HG03469 (cell line): ENCODE measurements around the gene CTAGE6.
"Not testable (repeated sequence)": the region's sequence is repeated elsewhere in the genome, so short reads cannot be mapped to it uniquely, and the experiment has no call there.

ENCODE experiments used
- ATAC-seq: cut with Tn5 transposase; IDR thresholded peaks from one replicate; pipeline ENCODE4 v1.9.1; 2021; ENCODE audit warnings: mild to moderate bottlenecking, moderate library complexity, moderate number of reproducible peaks; ENCODE audit not compliant: unreplicated experiment

The CTAGE6 gene

DNA sequence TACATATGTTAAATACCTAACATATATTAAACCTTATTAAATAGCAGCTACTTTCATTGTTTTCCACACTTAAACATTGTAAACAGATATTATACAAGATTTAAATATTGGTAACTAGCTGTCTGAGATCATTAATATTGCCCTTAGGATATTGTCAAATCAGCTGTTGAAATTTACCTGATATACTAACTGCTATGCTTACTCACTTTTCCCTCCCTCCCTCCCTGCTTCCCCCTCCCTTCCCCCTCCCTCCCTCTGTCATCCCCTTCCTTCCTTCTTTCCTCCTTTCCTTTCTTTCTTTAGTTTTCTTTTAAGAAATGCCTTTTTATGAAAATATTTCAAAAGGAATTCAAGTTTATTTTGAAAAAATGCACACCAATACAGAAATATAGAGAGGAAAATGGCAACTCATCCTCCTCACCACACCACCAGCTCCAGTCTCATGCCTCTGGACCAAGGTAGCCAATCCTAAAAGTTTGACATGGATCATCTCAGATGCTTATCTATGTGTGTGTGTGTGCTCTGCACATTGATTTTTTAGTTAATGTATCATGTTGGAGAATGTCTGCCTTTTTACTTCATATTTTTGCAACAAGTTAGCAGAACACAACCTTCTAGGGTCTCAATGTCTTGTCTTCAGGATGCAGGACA is 41.8 kb downstream of the CTAGE6 start:
- ATAC-seq = not testable (repeated sequence)

DNA sequence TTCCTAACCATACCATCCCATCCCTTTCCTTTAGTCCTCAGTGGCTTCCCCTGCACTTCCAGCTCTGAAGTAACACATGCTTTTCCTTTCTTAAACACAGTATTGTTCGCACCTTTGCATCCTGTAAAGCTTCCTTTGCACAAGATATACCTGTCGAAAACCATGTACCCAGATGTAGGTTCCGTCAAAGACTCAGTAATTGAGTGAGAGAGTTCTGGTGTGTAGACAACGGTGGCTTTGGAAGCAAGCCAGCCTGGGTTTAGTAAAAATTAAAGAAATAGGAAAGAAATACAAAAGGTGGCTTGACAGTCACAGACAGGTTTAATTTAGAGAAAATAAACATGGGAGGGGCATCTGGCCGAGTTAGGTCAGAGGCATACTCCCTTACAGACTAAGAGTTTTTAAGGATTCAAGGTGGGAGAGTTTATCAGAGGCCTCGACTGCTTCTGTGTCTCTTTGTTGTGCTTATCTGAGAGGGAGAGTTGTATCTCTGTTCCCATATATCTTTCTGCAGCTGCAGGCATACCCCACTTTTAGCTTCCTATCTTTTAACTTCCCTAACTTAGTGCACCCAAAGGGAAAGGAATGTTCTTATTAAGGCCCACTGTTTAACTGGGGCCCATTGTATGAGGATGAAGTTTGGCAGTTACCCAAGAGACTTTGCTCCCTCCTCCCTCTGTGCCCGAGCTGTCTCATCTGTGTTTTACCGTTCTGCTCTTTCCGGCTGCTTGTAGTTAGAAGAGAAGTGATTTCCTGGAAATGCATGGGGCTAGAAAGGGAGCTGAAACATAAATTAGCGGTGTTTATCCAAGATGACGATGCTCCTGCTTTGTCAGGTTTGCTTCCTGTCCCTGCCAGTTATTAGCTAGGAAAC is 42.7 kb downstream of the CTAGE6 start:
- ATAC-seq = not testable (repeated sequence)

DNA sequence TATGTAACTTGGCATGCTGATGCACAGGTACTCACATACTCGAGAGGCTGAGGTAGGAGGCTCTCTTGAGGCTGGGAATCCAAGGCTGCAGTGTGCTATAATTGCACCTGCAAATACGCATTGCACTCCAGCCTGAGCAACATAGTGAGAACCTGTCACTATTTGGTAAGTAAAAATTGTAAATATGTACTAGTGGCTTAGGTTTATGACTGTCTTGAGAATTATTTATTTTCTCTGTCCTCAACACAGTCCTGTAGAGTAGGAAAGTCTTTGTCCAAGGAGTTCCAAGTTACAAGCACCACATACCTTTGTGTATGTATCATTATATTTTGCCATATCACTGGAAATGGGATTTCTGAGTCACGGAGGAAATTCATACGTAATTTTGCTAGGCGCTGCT is 45.1 kb downstream of the CTAGE6 start:
- not testable (repeated sequence) for ATAC-seq

DNA sequence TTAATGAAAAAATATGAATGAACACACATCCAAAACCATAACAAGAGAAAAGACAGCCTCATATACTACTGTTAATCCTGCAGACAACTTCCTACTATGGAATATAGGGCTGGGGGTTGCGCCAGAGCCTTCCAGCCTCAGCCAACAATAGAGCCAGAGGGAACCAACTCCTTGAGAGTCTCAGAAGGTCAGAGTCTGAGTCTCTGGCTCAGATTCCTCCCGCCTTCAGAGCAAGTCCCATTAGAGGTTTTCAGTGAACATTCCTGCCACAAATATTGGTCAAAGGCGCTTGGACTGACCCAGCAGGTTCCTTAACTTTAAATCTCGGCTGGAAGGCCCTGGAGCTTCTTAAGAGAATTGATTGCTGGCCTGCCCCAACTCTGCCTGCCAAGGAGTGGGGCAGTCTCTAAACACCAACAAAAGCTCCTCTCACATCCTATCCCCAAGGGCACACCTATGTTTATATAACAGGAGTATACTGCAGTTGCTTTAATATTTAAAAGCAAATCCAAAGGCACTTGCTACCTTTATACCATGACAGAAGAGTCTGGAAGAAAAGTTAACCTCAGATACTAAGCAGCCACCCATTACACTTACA is 45.7 kb downstream of the CTAGE6 start:
- not testable (repeated sequence) for ATAC-seq

DNA sequence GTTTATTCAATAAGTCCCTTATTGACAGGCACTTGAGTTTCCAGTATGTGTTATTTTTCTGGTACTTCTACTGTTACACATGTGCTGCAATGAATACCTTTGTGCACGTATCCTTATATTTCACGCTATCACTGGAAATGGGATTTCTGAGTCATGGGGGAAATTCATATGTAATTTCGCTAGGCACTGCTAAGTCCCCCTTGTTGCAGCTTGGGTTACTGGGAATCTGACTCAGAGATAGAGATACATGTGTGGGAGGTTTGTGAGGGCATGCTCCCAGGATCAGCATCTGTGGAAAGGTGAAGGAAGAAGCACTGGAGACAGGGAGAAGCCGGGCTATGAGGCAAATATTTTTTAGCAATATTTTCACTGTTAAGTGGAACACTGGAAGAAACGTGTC is 47.6 kb downstream of the CTAGE6 start:
- ATAC-seq = not testable (repeated sequence)
